HCT116 (cell line): ENCODE results near the gene QKI. TPM values are rescaled to one million over a fixed set of nuclear protein-coding genes. Genes with fewer than 3 reads are reported as not detected.

ENCODE experiments used
- ATAC-seq: fragments of 200-7000 bp; cut with Tn5 transposase; 2 replicates; pipeline ENCODE4 v1.9.1; 2020; ENCODE audit warnings: mild to moderate bottlenecking, moderate library complexity
- BruUV-seq: library from RNA; stranded (reverse); fragments of 400-500 nt; replicated peaks from 2 replicates; lab custom pipeline; 2021; lab: Mats Ljungman, UMichigan
- CTCF ChIA-PET: fragments of 300-600 bp; sonication (Branson Sonifier 250); formaldehyde crosslinking; loops from one replicate; lab custom pipeline; 2021; ENCODE audit warnings: antibody characterized with exemption; lab: Charles Lee
- POLR2A ChIA-PET: fragments of 300-600, 350-600 bp; sonication (Branson Sonifier 250); formaldehyde crosslinking; loops from one replicate; lab custom pipeline; 2021; ENCODE audit warnings: antibody characterized with exemption; lab: Charles Lee
- RAD21 ChIA-PET, 2 experiments: fragments of 300-600 bp; sonication (Branson Sonifier 250); formaldehyde crosslinking; loops; one replicate each; lab custom pipeline; 2023; ENCODE audit warnings: low total read pairs in 2 of 2; ENCODE audit not compliant: uncharacterized antibody in 2 of 2, unreplicated experiment in 2 of 2, low non-redundant PET in 1 of 2; lab: Charles Lee
- DNase-seq: peaks from one replicate; pipeline ENCODE4 v3.0.0-alpha.2; 2010; ENCODE audit warnings: low read depth, low spot score
- H2AFZ ChIP-seq: fragments of 200-600 bp; shearing (Covaris generic), sonication (generic); 2 replicates; pipeline ENCODE4 v1.6.1; 2017; ENCODE audit warnings: low read depth, mixed run types, mixed read lengths, antibody characterized with exemption, low read length; ENCODE audit not compliant: poor library complexity, severe bottlenecking
- H3K27ac ChIP-seq: 2 replicates; pipeline ENCODE4 v1.5.1; 2012; ENCODE audit warnings: low read depth, low read length
- H3K27me3 ChIP-seq: fragments of 200-600 bp; sonication (generic); 2 replicates; pipeline ENCODE4 v1.6.1; 2016; ENCODE audit warnings: mixed run types, low read length, mixed read lengths; ENCODE audit not compliant: insufficient read depth
- H3K36me3 ChIP-seq, 2 experiments: fragments of 200-500 bp in 1 of 2; fragments of 200-600 bp in 1 of 2; sonication (Bioruptor generic) in 1 of 2; sonication (generic) in 1 of 2; 2 replicates each; pipeline versions ENCODE4 v1.5.1 to v1.6.1; 2014 to 2016; ENCODE audit warnings: low read length in 2 of 2, inconsistent platforms in 1 of 2, mixed read lengths in 1 of 2, mixed run types in 1 of 2; ENCODE audit not compliant: insufficient read depth in 2 of 2, control insufficient read depth in 1 of 2
- H3K4me1 ChIP-seq, 2 experiments: fragments of 200-600 bp in 1 of 2; sonication (generic) in 1 of 2; 2 replicates each; pipeline versions ENCODE4 v1.5.1 to v1.6.1; 2012 to 2017; ENCODE audit warnings: low read length in 2 of 2, inconsistent platforms in 1 of 2, mild to moderate bottlenecking in 1 of 2, mixed read lengths in 1 of 2, mixed run types in 1 of 2, moderate library complexity in 1 of 2; ENCODE audit not compliant: insufficient read depth in 2 of 2, control insufficient read depth in 1 of 2
- H3K4me2 ChIP-seq: fragments of 200-600 bp; sonication (generic); 2 replicates; pipeline ENCODE4 v1.6.1; 2017; ENCODE audit warnings: mixed run types, low read length, mixed read lengths
- H3K4me3 ChIP-seq, 2 experiments: fragments of 200-600 bp in 1 of 2; sonication (generic) in 1 of 2; replicated peaks in 1 of 2; 2 replicates each; pipeline ENCODE4 v1.5.1; 2011 to 2016; ENCODE audit warnings: low read length in 2 of 2, control low read depth in 1 of 2, low read depth in 1 of 2, mild to moderate bottlenecking in 1 of 2, mixed read lengths in 1 of 2, mixed run types in 1 of 2
- H3K79me2 ChIP-seq: fragments of 200-600 bp; sonication (generic); 2 replicates; pipeline ENCODE4 v1.6.1; 2017; ENCODE audit warnings: mild to moderate bottlenecking, mixed run types, low read length, moderate library complexity, mixed read lengths; ENCODE audit not compliant: insufficient read depth
- H3K9ac ChIP-seq: fragments of 200-600 bp; sonication (generic); 2 replicates; pipeline ENCODE4 v1.6.1; 2016; ENCODE audit warnings: low read length, mixed read lengths
- H3K9me2 ChIP-seq: fragments of 200-600 bp; sonication (generic), shearing (Covaris generic); 2 replicates; pipeline ENCODE4 v1.6.1; 2017; ENCODE audit warnings: mixed run types, mild to moderate bottlenecking, moderate library complexity; ENCODE audit not compliant: insufficient read depth
- H3K9me3 ChIP-seq, 2 experiments: fragments of 200-500 bp in 1 of 2; fragments of 200-600 bp in 1 of 2; sonication (Bioruptor generic) in 1 of 2; sonication (generic) in 1 of 2; 2 replicates each; pipeline ENCODE4 v1.6.1; 2014 to 2017; ENCODE audit warnings: low read length in 2 of 2, mixed read lengths in 2 of 2, inconsistent platforms in 1 of 2, low read depth in 1 of 2, mild to moderate bottlenecking in 1 of 2, mixed run types in 1 of 2, moderate library complexity in 1 of 2; ENCODE audit not compliant: control insufficient read depth in 1 of 2, insufficient read depth in 1 of 2
- H4K20me1 ChIP-seq: fragments of 200-600 bp; sonication (generic), shearing (Covaris generic); 2 replicates; pipeline ENCODE4 v1.6.1; 2017; ENCODE audit warnings: mixed run types, mild to moderate bottlenecking, moderate library complexity; ENCODE audit not compliant: insufficient read depth
- EGR1 ChIP-seq: IDR thresholded peaks from 2 replicates; pipeline ENCODE4 v1.6.1; 2012; ENCODE audit warnings: low read depth
- POLR2AphosphoS5 ChIP-seq: IDR thresholded peaks from 2 replicates; pipeline ENCODE4 v1.6.1; 2011; ENCODE audit warnings: mild to moderate bottlenecking, low read depth, low read length, moderate library complexity
- SRF ChIP-seq: IDR thresholded peaks from 2 replicates; pipeline ENCODE4 v1.6.1; 2012; ENCODE audit warnings: low read depth
- TCF7L2 ChIP-seq: IDR thresholded peaks from 2 replicates; pipeline ENCODE4 v1.7.0; 2011; ENCODE audit warnings: borderline replicate concordance, inconsistent platforms; ENCODE audit not compliant: insufficient read depth, insufficient read length; ENCODE audit errors: extremely low read depth
- YY1 ChIP-seq: IDR thresholded peaks from 2 replicates; pipeline ENCODE4 v1.6.1; 2011; ENCODE audit warnings: low read length, low read depth, moderate library complexity, mild to moderate bottlenecking; ENCODE audit not compliant: insufficient replicate concordance; ENCODE audit errors: extremely low read depth
- ZNF274 ChIP-seq: fragments of 200-500 bp; sonication (Bioruptor generic); IDR thresholded peaks from 2 replicates; pipeline ENCODE4 v1.6.1; 2014; ENCODE audit warnings: mild to moderate bottlenecking, low read depth, low read length, inconsistent platforms
- intact Hi-C: fragments of 100-400 bp; cut with micrococcal nuclease; formaldehyde crosslinking; loops from 2 replicates; pipeline ENCODE4 v1.10.0; 2022
- total RNA-seq: library from RNA; stranded (reverse); gene quantifications from one replicate; pipeline ENCODE4 v1.2.1, GENCODE V29; 2021; ENCODE audit not compliant: unreplicated experiment
- TF ChIP-seq, protein P1 (sequence below): IDR thresholded peaks from 2 replicates; pipeline ENCODE4 v1.6.1; 2012
- TF ChIP-seq, protein P2 (sequence below): IDR thresholded peaks from 2 replicates; pipeline ENCODE4 v1.6.1; 2012

Gene QKI
- total RNA-seq, 1 experiment from 2014 or later = 35.3 TPM

DNA sequence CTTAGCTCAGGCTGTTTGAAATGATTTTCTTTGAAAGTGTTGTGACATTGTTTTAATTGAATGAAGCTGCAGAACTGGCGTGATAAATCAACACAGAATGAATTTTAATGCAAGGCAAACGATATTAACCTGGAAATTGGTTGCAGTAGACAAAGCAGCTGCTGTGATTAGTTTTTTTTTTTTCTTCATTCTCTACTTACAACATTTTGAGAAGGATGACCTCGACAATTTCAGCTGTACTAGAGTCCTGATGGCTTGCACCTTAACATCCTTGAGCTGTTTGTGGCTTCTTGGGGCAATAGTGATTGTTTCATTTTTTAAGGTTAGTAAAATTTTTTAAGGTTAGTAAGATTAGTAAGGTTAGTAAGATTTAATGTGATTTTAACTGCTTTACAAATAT is 54.2 kb downstream of the QKI start:
- Histone ChIP-seq H3K9me3 (peaks cover 0 to 5% of the 10 kb centered on the region in 2 experiments; a peak in 1 of 4 replicates), H3K27me3 (no peaks in the 10 kb centered on the region), H3K4me3 (no peak overlapping the region), H3K79me2 (peaks cover 20% of the 10 kb centered on the region; the same call in 1 of the 2 replicates)
- intact Hi-C loops = no loop called here
- CTCF ChIA-PET = no interaction called here
- RAD21 ChIA-PET = no interaction called here
- TF ChIP-seq ZNF274 (no peak), EGR1 (no peak)
- TF ChIP-seq, all 23 proteins: peak for 0
- BruUV-seq = no TSS peak
- Histone ChIP-seq H3K36me3 (no peaks in the 10 kb centered on the region), H3K4me2 (no peak overlapping the region), H2AFZ (no peak overlapping the region), H3K9me2 (no peaks in the 10 kb centered on the region), H4K20me1 (no peaks in the 10 kb centered on the region), H3K9ac (no peak overlapping the region), H3K4me1 (no peaks in the 10 kb centered on the region), H3K27ac (no peak overlapping the region)
- ATAC-seq (no peak), DNase-seq (no peak)
- POLR2A ChIA-PET = no interaction called here

DNA sequence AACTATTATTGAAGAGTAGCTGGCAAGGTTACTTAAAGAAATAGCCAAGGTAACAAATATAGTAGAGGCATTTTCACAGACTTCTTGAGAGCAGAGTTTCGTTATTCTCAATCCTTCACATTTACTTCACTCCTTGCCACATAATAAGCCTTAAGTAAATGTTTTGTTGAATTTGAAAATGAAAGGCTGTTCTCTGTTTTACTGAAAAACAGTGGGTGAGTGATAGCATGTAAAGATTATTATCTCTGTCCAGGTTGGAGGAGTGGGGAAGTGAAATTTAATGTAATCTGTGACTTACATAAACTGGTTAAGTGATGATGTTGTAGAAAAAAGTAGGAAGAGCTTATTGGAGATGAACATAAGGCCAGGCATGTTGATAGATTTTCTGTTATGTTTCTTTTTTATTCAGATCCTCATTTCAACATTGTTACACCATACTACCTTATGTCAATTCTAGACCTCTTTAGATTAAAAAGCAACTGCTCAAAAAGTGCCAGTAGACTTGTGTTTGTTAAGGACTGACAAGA is 55.0 kb downstream of the QKI start:
- H3K79me2 ChIP-seq = peaks cover 16% of the 10 kb centered on the region; the same call in 1 of the 2 replicates
- ChIA-PET RAD21 (no interaction called here), POLR2A (no interaction called here), CTCF (no interaction called here)
- peaks cover 0 to 5% of the 10 kb centered on the region in 2 experiments; a peak in 1 of 4 replicates for H3K9me3 ChIP-seq
- no TSS peak for BruUV-seq
- H4K20me1 ChIP-seq = no peaks in the 10 kb centered on the region
- H3K4me3 ChIP-seq = no peak overlapping the region
- TF ChIP-seq, protein P1, sequence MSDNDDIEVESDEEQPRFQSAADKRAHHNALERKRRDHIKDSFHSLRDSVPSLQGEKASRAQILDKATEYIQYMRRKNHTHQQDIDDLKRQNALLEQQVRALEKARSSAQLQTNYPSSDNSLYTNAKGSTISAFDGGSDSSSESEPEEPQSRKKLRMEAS = no peak
- TF ChIP-seq SRF (no peak), TCF7L2 (no peak), POLR2AphosphoS5 (no peak), YY1 (no peak)
- TF ChIP-seq, protein P2, sequence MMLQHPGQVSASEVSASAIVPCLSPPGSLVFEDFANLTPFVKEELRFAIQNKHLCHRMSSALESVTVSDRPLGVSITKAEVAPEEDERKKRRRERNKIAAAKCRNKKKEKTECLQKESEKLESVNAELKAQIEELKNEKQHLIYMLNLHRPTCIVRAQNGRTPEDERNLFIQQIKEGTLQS = no peak
- DNase-seq = no peak
- no peaks in the 10 kb centered on the region for H3K27me3 ChIP-seq
- no peak for ATAC-seq
- H3K27ac ChIP-seq = no peak overlapping the region
- H2AFZ ChIP-seq = no peak overlapping the region
- H3K4me2 ChIP-seq = no peak overlapping the region
- H3K9me2 ChIP-seq = no peaks in the 10 kb centered on the region
- no peaks in the 10 kb centered on the region for H3K4me1 ChIP-seq
- intact Hi-C loops = no loop called here
- no peak overlapping the region for H3K9ac ChIP-seq
- H3K36me3 ChIP-seq = no peaks in the 10 kb centered on the region
